Glutamatergic neuron (in vitro differentiated cells): ENCODE measurements around the gene DROSHA. TPM values are rescaled to one million over a fixed set of nuclear protein-coding genes. Genes with fewer than 3 reads are reported as not detected.
"Not testable (repeated sequence)": the region's sequence is repeated elsewhere in the genome, so short reads cannot be mapped to it uniquely, and the experiment has no call there.

Source experiments
- DNase-seq: peaks from one replicate; pipeline ENCODE4 v3.0.0; 2022
- H3K27ac Mint-ChIP-seq: one replicate; pipeline ENCODE4 v1.8.0; 2020; ENCODE audit warnings: mild to moderate bottlenecking, mixed read lengths, inconsistent platforms; ENCODE audit not compliant: unreplicated experiment
- H3K27me3 Mint-ChIP-seq: one replicate; pipeline ENCODE4 v1.8.0; 2020; ENCODE audit warnings: mild to moderate bottlenecking, moderate library complexity, mixed read lengths, inconsistent platforms; ENCODE audit not compliant: unreplicated experiment
- H3K36me3 Mint-ChIP-seq: one replicate; pipeline ENCODE4 v1.8.0; 2020; ENCODE audit warnings: mild to moderate bottlenecking, mixed read lengths, inconsistent platforms; ENCODE audit not compliant: unreplicated experiment
- H3K4me1 Mint-ChIP-seq: one replicate; pipeline ENCODE4 v1.8.0; 2020; ENCODE audit warnings: mild to moderate bottlenecking, low read depth, mixed read lengths, inconsistent platforms; ENCODE audit not compliant: unreplicated experiment
- H3K4me3 Mint-ChIP-seq: one replicate; pipeline ENCODE4 v1.8.0; 2020; ENCODE audit warnings: mild to moderate bottlenecking, mixed read lengths, inconsistent platforms; ENCODE audit not compliant: unreplicated experiment
- H3K9me3 Mint-ChIP-seq: one replicate; pipeline ENCODE4 v1.8.0; 2020; ENCODE audit warnings: mild to moderate bottlenecking, moderate library complexity, mixed read lengths, inconsistent platforms; ENCODE audit not compliant: unreplicated experiment
- total RNA-seq: library from RNA; stranded (reverse); fragmentation: NEBNext Ultra II Directional; extraction: Animal tissue kit (Norgen Biotek cat#: 25700); gene quantifications from one replicate; pipeline ENCODE4 v1.2.1, GENCODE V29; 2021; ENCODE audit not compliant: unreplicated experiment
- TF ChIP-seq, protein P1 (sequence below): fragments of 200-600 bp; sonication (generic); IDR thresholded peaks from one replicate; pipeline ENCODE4 v1.5.0; 2021; ENCODE audit not compliant: partially characterized antibody, unreplicated experiment

DROSHA gene
- total RNA-seq, 1 donor from 2014 or later: 102 TPM

DNA sequence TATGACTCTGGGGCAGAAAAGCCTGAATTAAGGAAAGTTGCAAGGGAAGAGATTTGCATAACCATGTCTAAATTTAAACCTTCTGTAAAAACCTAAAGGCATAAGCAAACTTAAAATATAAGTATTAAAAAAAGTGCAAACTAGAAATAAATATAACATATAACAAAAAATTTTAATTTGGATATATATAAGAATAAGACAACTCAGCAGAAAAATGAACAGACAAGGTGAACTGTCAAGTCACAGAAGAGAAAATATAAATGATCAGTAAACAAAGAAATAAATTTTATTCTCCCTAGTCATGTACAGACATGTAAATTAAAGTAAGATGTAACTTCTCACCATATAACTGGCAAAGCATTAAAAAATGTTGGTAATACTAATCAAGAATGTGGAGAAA is 37.2 kb upstream of the DROSHA start:
- Mint-ChIP-seq H3K27me3 (no peaks in the 10 kb centered on the region), H3K9me3 (peaks cover 9% of the 10 kb centered on the region), H3K27ac (no peak overlapping the region), H3K4me3 (no peak overlapping the region), H3K4me1 (no peaks in the 10 kb centered on the region), H3K36me3 (peaks cover 19% of the 10 kb centered on the region)
- TF ChIP-seq, protein P1, sequence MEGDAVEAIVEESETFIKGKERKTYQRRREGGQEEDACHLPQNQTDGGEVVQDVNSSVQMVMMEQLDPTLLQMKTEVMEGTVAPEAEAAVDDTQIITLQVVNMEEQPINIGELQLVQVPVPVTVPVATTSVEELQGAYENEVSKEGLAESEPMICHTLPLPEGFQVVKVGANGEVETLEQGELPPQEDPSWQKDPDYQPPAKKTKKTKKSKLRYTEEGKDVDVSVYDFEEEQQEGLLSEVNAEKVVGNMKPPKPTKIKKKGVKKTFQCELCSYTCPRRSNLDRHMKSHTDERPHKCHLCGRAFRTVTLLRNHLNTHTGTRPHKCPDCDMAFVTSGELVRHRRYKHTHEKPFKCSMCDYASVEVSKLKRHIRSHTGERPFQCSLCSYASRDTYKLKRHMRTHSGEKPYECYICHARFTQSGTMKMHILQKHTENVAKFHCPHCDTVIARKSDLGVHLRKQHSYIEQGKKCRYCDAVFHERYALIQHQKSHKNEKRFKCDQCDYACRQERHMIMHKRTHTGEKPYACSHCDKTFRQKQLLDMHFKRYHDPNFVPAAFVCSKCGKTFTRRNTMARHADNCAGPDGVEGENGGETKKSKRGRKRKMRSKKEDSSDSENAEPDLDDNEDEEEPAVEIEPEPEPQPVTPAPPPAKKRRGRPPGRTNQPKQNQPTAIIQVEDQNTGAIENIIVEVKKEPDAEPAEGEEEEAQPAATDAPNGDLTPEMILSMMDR: no peak
- DNase-seq: no peak

DNA sequence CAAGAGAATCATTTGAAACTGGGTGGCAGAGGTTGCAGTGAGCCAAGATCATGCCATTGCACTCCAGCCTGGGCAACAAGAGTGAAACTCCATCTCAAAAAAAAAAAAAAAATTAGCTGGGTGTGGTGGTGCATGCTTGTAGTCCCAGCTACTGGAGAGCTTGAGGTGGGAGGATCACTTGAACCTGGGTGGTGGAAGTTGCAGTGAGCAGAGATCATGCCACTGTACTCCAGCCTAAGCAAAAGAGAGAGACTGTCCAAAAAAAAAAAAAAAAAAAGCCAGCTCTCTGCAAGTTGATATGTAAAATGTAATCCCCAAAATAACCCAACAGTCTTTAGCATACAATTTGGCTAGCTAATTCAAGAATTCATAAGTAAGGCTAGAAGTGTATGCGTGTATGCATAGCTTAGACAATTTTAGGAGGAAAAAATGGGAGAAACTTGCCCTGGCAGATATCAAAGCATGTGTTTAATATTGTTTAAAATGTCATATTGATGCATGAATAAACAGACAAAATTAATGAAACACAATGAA is 36.5 kb upstream of the DROSHA start:
- DNase-seq: no peak
- TF ChIP-seq, protein P1: no peak
- no peaks in the 10 kb centered on the region for H3K27me3 Mint-ChIP-seq
- no peak overlapping the region for H3K27ac Mint-ChIP-seq
- H3K4me1 Mint-ChIP-seq: no peaks in the 10 kb centered on the region
- H3K9me3 Mint-ChIP-seq: peaks cover 10% of the 10 kb centered on the region
- H3K4me3 Mint-ChIP-seq: no peak overlapping the region
- H3K36me3 Mint-ChIP-seq: peaks cover 19% of the 10 kb centered on the region

DNA sequence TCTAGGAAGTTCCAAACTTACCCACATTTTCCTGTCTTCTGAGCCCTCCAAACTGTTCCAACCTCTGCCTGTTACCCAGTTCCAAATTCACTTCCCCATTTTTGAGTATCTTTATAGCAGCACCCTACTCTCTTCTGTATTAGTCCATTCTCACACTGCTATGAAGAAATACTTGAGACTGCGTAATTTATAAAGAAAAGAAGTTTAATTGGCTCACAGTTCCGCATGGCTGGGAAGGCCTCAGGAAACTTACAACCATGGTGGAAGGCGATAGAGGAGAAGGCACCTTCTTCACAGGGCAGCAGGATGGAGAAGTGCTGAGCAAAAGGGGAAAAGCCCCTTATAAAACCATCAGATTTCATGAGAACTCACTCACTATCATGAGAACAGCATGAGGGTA is 34.5 kb upstream of the DROSHA start:
- not testable (repeated sequence) for DNase-seq, H3K27ac Mint-ChIP-seq, H3K4me3 Mint-ChIP-seq, H3K4me1 Mint-ChIP-seq, H3K27me3 Mint-ChIP-seq
- peaks cover 19% of the 10 kb centered on the region for H3K36me3 Mint-ChIP-seq
- peaks cover 10% of the 10 kb centered on the region for H3K9me3 Mint-ChIP-seq

DNA sequence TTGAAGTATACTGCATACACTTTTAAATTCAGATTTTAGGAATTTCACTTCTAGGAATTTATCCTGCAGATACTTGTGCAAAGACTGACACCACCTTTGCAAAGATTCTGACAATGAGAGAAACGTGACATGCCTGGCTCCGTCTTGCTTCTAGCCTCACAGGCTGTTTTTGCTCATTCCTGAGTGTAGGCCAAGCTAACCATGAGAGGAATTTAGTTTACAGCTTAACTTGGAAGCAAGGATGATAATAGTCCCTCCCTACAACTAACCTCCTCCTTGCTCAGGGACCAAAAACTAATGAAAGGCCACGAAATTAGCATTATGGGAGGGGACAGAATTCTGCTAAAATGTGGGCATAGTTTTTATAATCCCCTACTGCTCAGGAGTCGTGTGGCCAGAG is 31.3 kb upstream of the DROSHA start:
- TF ChIP-seq, protein P1: no peak
- Mint-ChIP-seq H3K4me3 (no peak overlapping the region), H3K9me3 (peaks cover 10% of the 10 kb centered on the region), H3K27ac (no peak overlapping the region), H3K36me3 (peaks cover 19% of the 10 kb centered on the region), H3K4me1 (no peaks in the 10 kb centered on the region), H3K27me3 (no peaks in the 10 kb centered on the region)
- no peak for DNase-seq

DNA sequence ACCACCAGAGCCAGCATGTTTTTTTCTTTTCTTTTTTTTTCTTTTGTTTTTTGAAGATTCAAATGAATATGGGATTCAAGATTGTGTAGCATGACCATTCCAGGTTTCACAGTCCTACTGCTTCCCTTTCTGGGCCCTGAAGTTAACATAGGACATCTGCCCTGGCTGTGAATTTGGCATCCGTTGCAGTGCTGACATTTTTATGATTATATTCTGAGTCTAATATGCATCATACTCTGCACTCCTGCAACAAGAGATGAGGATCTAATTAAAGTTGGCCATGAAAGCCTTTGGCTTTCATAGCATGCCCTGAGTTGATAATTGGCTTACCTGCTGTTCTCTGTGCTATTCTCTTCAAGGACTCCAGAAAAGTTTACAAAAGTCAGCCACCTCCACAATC is 30.1 kb upstream of the DROSHA start:
- Mint-ChIP-seq H3K4me3 (no peak overlapping the region), H3K27me3 (no peaks in the 10 kb centered on the region), H3K27ac (no peak overlapping the region), H3K4me1 (no peaks in the 10 kb centered on the region), H3K9me3 (peaks cover 10% of the 10 kb centered on the region), H3K36me3 (peaks cover 19% of the 10 kb centered on the region)
- TF ChIP-seq, protein P1: no peak
- no peak for DNase-seq

DNA sequence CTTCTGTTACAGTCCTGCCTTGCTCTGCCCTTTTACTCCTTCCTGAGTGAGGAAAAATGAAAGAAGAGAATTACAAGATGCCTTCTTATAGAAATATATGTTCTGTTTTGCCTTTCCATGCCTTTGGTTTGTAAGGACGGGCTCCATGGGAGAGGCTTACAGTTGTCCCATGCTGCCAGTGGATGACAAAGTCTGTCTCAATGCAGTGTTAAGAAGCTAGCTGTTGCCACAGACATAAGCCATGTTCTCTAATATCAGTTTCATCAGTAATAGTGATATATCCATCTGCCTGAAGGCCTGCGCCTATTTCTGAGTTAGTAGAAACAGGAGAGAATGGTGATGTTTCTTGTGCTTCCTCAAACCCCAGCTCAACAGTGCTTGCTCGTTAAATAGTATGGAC is 28.0 kb upstream of the DROSHA start:
- H3K27ac Mint-ChIP-seq: no peak overlapping the region
- peaks cover 2% of the 10 kb centered on the region for H3K4me1 Mint-ChIP-seq
- TF ChIP-seq, protein P1: no peak
- DNase-seq: no peak
- no peaks in the 10 kb centered on the region for H3K27me3 Mint-ChIP-seq
- peaks cover 7% of the 10 kb centered on the region for H3K36me3 Mint-ChIP-seq
- no peak overlapping the region for H3K4me3 Mint-ChIP-seq
- peaks cover 3% of the 10 kb centered on the region for H3K9me3 Mint-ChIP-seq
